Measurements from ENCODE around the gene MAN2A1.

- no peak for TF ChIP-seq CTCF (conservative IDR thresholded peaks at IDR 0.05; ENCODE audit: low read depth, low read length)
- TF ChIP-seq EZH2 (IDR thresholded peaks at IDR 0.05; ENCODE audit: borderline replicate concordance, low read depth, low read length, poor library complexity, severe bottlenecking) = no peak
Observed at GRCh38 chr5:109816732-109817131, 127.0 kb downstream of the MAN2A1 start.
